ENCODE data around the gene ADCY10.
A peak's percentile ranks its signal among the peaks of the same experiment; 100 is the strongest.
"Not testable (repeated sequence)": the region's sequence is repeated elsewhere in the genome, so short reads cannot be mapped to it uniquely, and the experiment has no call there.

Gene ADCY10

GRCh38 chr1:167913895-167914496 lies at the start of gene ADCY10:
Gene ADCY10, minus strand, starts transcription at chr1:167914134. Its CDS starts 8,994 bp downstream, at chr1:167905140.
- DNase-seq (ENCODE audit: low read depth) = no peak

GRCh38 chr1:167957710-167958109 lies 43.8 kb upstream of the ADCY10 start:
- no peak for DNase-seq (ENCODE audit: low read depth)

GRCh38 chr1:167955915-167956314 lies 42.0 kb upstream of the ADCY10 start:
- DNase-seq (ENCODE audit: low read depth) = no peak

GRCh38 chr1:167950569-167950968 lies 36.6 kb upstream of the ADCY10 start:
- DNase-seq (ENCODE audit: low read depth) = no peak

GRCh38 chr1:167949785-167950184 lies 35.9 kb upstream of the ADCY10 start:
- no peak for DNase-seq (ENCODE audit: low read depth)

GRCh38 chr1:167947733-167948132 lies 33.8 kb upstream of the ADCY10 start:
- no peak for DNase-seq (ENCODE audit: low read depth)

- no peak for DNase-seq (ENCODE audit: low read depth)
These were observed 29.6 kb upstream of the ADCY10 start for GRCh38 chr1:167943541-167943940.

GRCh38 chr1:167940264-167940663 lies 26.3 kb upstream of the ADCY10 start:
- no peak for DNase-seq (ENCODE audit: low read depth)

- DNase-seq (ENCODE audit: low read depth) = no peak
These were observed 24.2 kb upstream of the ADCY10 start for GRCh38 chr1:167938080-167938636.

- DNase-seq (ENCODE audit: low read depth) = no peak
These were observed 23.7 kb upstream of the ADCY10 start for GRCh38 chr1:167937709-167938010.

GRCh38 chr1:167936930-167937708 lies 23.2 kb upstream of the ADCY10 start, which contains the start of gene MPC2:
Gene MPC2, minus strand, starts transcription at chr1:167937072. Its CDS starts 1,231 bp downstream, at chr1:167935841.
- peak; percentile 52 for DNase-seq (ENCODE audit: low read depth)

GRCh38 chr1:167936068-167936929 lies 22.4 kb upstream of the ADCY10 start, which contains the start of gene DCAF6:
Gene DCAF6, plus strand, starts transcription at chr1:167936683. Its CDS starts 229 bp downstream, at chr1:167936912.
- DNase-seq (ENCODE audit: low read depth) = peak; percentile 98

GRCh38 chr1:167935216-167936067 lies 21.5 kb upstream of the ADCY10 start:
- DNase-seq (ENCODE audit: low read depth) = no peak

GRCh38 chr1:167934426-167935215 lies 20.7 kb upstream of the ADCY10 start:
- no peak for DNase-seq (ENCODE audit: low read depth)

- DNase-seq (ENCODE audit: low read depth) = no peak
These were observed 19.9 kb upstream of the ADCY10 start for GRCh38 chr1:167933788-167934187.

GRCh38 chr1:167929725-167930124 lies 15.8 kb upstream of the ADCY10 start:
- no peak for DNase-seq (ENCODE audit: low read depth)

GRCh38 chr1:167928919-167929318 lies 15.0 kb upstream of the ADCY10 start:
- DNase-seq (ENCODE audit: low read depth) = not testable (repeated sequence)

GRCh38 chr1:167928457-167928852 lies 14.5 kb upstream of the ADCY10 start:
- no peak for DNase-seq (ENCODE audit: low read depth)

- no peak for DNase-seq (ENCODE audit: low read depth)
These were observed 13.3 kb upstream of the ADCY10 start for GRCh38 chr1:167927046-167927754.

- DNase-seq (ENCODE audit: low read depth) = no peak
These were observed 12.6 kb upstream of the ADCY10 start for GRCh38 chr1:167926486-167926997.
